Mesothelial cell of epicardium (in vitro differentiated cells): Measurements from ENCODE around the gene PRPF40B. TPM values are rescaled to one million over a fixed set of nuclear protein-coding genes. Genes with fewer than 3 reads are reported as not detected.

ENCODE experiments used
- DNase-seq, 2 experiments: peaks; one replicate each; pipeline ENCODE4 v3.0.0; 2021; ENCODE audit warnings: low spot score in 2 of 2; ENCODE audit not compliant: unreplicated experiment in 2 of 2
- H3K27ac Mint-ChIP-seq: 2 replicates; pipeline ENCODE4 v1.8.0; 2021; ENCODE audit warnings: mixed read lengths
- H3K27me3 Mint-ChIP-seq: 2 replicates; pipeline ENCODE4 v1.8.0; 2021; ENCODE audit warnings: low read depth, mixed read lengths
- H3K36me3 Mint-ChIP-seq: 2 replicates; pipeline ENCODE4 v1.8.0; 2021; ENCODE audit warnings: mixed read lengths
- H3K4me1 Mint-ChIP-seq: 2 replicates; pipeline ENCODE4 v1.8.0; 2021; ENCODE audit warnings: mixed read lengths
- H3K4me3 Mint-ChIP-seq: 2 replicates; pipeline ENCODE4 v1.8.0; 2021; ENCODE audit warnings: mild to moderate bottlenecking, moderate library complexity, mixed read lengths
- H3K9me3 Mint-ChIP-seq: 2 replicates; pipeline ENCODE4 v1.8.0; 2021; ENCODE audit warnings: mixed read lengths
- total RNA-seq: library from RNA; stranded (reverse); gene quantifications from 3 replicates; pipeline ENCODE4 v1.2.1, GENCODE V29; 2021
- TF ChIP-seq, protein P1 (sequence below): fragments of 200-600 bp; sonication (generic); IDR thresholded peaks from one replicate; pipeline ENCODE4 v1.5.0; 2021; ENCODE audit warnings: antibody characterized with exemption; ENCODE audit not compliant: unreplicated experiment

The PRPF40B gene
- total RNA-seq, 1 donor from 2014 or later: 62.0 TPM

DNA sequence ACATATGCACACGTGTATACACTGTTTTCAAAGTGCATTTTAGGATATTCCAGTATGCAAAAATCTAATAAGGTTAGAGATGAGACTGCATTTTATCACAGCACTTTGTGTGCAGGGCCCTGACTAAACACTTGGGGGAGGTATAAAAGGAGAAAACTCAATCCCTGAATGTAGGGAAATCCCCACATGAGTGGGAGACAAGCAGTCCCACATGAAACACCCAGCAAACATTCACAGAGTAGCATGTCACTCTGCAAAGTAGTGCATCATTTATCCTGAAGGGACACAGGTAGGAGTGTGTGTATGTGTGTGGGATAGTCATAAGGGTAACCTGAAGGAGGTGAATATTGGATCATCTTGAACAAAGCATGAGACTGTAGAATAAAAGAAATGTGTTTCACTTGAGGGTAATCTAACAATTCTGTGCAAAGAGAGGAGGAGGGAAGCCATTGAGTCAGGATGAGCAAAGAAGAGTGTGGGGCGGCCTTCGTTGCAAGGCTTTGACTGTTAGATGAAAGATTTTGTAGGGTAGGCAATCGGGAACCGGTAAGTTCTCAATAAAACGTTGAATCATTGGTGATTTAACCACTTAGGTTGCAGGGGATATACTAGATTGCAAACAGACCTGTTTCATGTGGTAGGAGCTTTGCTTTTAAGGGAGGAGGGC, 2.9 kb downstream of the PRPF40B start:
- Mint-ChIP-seq H3K36me3 (no peaks in the 10 kb centered on the region), H3K27ac (no peak overlapping the region), H3K4me1 (peaks cover 17% of the 10 kb centered on the region), H3K4me3 (no peak overlapping the region), H3K9me3 (no peaks in the 10 kb centered on the region), H3K27me3 (no peaks in the 10 kb centered on the region)
- DNase-seq: no peak
- TF ChIP-seq, protein P1, sequence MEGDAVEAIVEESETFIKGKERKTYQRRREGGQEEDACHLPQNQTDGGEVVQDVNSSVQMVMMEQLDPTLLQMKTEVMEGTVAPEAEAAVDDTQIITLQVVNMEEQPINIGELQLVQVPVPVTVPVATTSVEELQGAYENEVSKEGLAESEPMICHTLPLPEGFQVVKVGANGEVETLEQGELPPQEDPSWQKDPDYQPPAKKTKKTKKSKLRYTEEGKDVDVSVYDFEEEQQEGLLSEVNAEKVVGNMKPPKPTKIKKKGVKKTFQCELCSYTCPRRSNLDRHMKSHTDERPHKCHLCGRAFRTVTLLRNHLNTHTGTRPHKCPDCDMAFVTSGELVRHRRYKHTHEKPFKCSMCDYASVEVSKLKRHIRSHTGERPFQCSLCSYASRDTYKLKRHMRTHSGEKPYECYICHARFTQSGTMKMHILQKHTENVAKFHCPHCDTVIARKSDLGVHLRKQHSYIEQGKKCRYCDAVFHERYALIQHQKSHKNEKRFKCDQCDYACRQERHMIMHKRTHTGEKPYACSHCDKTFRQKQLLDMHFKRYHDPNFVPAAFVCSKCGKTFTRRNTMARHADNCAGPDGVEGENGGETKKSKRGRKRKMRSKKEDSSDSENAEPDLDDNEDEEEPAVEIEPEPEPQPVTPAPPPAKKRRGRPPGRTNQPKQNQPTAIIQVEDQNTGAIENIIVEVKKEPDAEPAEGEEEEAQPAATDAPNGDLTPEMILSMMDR: no peak

DNA sequence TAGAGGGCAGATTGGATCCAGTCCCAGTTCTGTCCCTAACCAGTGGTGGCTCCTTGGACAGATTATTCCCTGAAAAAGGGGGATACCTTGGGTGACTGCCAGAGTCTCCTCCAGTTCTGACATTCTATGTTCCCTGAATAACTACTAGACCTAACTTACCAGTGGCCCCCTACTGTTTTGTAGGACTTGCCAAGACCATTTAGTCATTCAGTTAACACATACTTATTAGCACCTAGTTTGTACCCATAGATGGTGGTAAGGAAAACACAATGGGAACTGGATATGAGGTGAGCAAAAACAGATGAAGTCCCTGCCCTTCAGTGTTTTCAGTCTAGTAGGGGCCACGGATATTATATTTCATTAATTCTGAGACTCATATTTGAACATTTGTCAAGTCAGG, 3.5 kb downstream of the PRPF40B start:
- peaks cover 12% of the 10 kb centered on the region for H3K4me1 Mint-ChIP-seq
- no peaks in the 10 kb centered on the region for H3K27me3 Mint-ChIP-seq
- no peak overlapping the region for H3K4me3 Mint-ChIP-seq
- H3K9me3 Mint-ChIP-seq: no peaks in the 10 kb centered on the region
- H3K36me3 Mint-ChIP-seq: no peaks in the 10 kb centered on the region
- no peak for DNase-seq
- H3K27ac Mint-ChIP-seq: no peak overlapping the region
- TF ChIP-seq, protein P1: no peak

DNA sequence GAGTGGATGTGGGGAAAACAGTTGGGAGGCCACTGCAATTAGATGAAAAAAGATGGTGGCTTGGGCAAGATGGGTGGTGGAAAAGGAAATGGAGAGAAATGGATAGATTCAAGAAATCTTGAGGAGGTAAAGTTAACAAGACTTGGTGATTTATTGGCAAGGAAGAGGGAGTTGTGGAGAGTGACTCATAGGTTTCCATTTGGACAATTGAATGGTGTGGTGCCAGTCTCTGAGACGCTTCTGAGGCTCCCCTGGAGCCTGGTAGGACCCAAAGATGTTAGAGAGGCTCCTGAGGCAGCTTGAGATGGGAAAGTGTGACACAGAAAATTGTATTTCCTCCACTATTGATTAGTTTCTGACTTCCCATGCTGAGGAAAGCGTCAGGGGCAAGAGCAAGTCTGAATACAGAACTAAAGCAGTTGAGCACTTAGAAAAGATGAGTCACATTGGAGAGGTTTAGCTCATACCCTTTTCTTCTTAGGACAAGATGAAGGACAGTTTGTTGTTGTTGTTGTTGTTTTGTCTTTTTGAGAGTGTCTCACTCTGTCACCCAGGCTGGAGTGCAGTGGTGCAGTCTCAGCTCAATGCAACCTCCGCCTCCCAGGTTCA, 4.5 kb downstream of the PRPF40B start:
- DNase-seq: no peak
- no peak overlapping the region for H3K27ac Mint-ChIP-seq
- peaks cover 3% of the 10 kb centered on the region for H3K36me3 Mint-ChIP-seq
- no peak overlapping the region for H3K4me3 Mint-ChIP-seq
- TF ChIP-seq, protein P1: no peak
- no peaks in the 10 kb centered on the region for H3K27me3 Mint-ChIP-seq
- H3K9me3 Mint-ChIP-seq: no peaks in the 10 kb centered on the region
- H3K4me1 Mint-ChIP-seq: peaks cover 7% of the 10 kb centered on the region

DNA sequence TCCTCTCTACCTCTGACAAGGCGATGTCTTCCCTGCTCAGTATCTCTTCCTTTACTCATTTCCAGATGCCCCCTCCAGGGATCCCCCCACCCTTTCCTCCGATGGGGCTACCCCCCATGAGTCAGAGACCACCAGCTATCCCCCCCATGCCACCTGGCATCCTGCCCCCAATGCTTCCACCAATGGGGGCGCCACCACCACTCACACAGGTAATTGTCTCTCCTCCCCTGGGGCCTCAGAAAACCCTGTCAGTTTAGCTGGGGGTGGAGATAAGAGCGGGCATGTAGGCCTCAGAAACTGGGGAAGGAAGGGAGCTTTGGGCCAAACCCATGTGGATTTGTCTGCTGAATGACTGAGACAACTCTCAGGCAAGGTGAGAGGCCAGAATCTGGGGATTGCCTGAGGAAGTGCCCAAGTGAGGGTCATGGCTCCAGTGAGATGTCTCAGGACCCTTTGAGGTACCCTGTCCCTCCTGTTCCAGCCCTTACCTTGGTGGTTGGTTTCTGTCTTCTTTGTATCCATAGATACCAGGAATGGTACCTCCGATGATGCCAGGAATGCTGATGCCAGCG, 8.1 kb downstream of the PRPF40B start:
- H3K27me3 Mint-ChIP-seq: no peaks in the 10 kb centered on the region
- no peaks in the 10 kb centered on the region for H3K4me1 Mint-ChIP-seq
- peaks cover 6% of the 10 kb centered on the region for H3K36me3 Mint-ChIP-seq
- no peak for DNase-seq
- no peaks in the 10 kb centered on the region for H3K9me3 Mint-ChIP-seq
- H3K4me3 Mint-ChIP-seq: no peak overlapping the region
- no peak overlapping the region for H3K27ac Mint-ChIP-seq
- TF ChIP-seq, protein P1: no peak

DNA sequence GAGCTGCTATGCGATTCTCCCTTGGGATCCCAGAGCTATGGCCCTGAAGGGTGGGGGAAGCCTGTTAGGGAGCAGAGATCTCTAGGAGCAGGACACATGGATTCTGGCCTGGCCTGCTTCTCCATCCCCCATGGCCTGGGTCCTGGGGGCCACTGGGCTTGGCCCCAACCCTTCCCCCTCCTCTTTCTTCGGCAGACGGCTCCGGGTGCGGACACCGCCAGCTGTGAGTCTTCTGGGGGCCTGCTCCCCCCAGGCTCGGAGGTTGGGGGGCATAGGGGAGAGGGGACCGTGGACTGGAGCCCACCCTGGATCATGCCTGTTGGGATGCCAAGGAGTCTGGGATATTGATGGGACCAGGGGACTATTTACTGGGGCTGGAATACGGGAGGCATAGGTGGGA, 9.0 kb downstream of the PRPF40B start:
- Mint-ChIP-seq H3K27me3 (no peaks in the 10 kb centered on the region), H3K4me1 (peaks cover 7% of the 10 kb centered on the region), H3K27ac (no peak overlapping the region), H3K4me3 (no peak overlapping the region), H3K36me3 (peaks cover 6% of the 10 kb centered on the region), H3K9me3 (no peaks in the 10 kb centered on the region)
- TF ChIP-seq, protein P1: no peak
- DNase-seq: no peak
